Fibroblast of upper back skin (primary cell): ENCODE measurements around the gene HILPDA.
"Not testable (repeated sequence)": the region's sequence is repeated elsewhere in the genome, so short reads cannot be mapped to it uniquely, and the experiment has no call there.

Source experiments
- DNase-seq: peaks from one replicate; pipeline ENCODE4 v3.0.0-alpha.2; 2013

The HILPDA gene

GRCh38 chr7:128466871-128467270, 11.2 kb downstream of the HILPDA start:
- not testable (repeated sequence) for DNase-seq

GRCh38 chr7:128476402-128477335, 21.0 kb downstream of the HILPDA start, which contains the start of gene METTL2B:
METTL2B (plus strand) TSS chr7:128476748; CDS start chr7:128476766, 18 bp downstream.
- peak; percentile 90 for DNase-seq

GRCh38 chr7:128477336-128477690, 21.6 kb downstream of the HILPDA start:
- not testable (repeated sequence) for DNase-seq

DNA sequence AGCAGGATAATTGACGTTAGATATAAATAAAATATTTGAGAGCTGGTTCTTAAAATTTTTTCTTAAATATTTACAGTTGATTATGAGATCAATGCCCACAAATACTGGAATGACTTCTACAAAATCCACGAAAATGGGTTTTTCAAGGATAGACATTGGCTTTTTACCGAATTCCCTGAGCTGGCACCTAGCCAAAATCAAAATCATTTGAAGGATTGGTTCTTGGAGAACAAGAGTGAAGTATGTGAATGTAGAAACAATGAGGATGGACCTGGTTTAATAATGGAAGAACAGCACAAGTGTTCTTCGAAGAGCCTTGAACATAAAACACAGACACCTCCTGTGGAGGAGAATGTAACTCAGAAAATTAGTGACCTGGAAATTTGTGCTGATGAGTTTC, 23.4 kb downstream of the HILPDA start:
- not testable (repeated sequence) for DNase-seq

DNA sequence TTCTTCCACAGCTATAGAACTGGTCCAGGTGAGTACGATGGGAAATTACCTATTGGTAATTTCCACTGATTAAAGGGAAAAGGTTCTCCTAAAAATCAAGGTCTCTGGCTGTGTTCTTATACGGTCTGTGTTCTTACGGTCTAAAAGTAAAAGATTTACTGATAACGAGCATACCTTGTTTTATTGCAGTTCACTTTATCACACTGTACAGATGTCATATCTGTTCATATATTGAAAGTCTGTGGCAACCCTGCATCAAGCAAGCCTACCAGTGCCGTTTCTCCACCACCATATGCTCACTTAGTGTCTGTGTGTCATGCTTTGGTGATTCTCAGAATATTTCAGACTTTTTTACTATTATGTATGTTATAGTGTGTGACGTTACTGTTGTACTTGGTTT, 32.5 kb downstream of the HILPDA start:
- not testable (repeated sequence) for DNase-seq

- no peak for DNase-seq
Measured at GRCh38 chr7:128497405-128497804, 41.7 kb downstream of the HILPDA start.

- not testable (repeated sequence) for DNase-seq
Measured at GRCh38 chr7:128505416-128505815, 49.7 kb downstream of the HILPDA start.

DNA sequence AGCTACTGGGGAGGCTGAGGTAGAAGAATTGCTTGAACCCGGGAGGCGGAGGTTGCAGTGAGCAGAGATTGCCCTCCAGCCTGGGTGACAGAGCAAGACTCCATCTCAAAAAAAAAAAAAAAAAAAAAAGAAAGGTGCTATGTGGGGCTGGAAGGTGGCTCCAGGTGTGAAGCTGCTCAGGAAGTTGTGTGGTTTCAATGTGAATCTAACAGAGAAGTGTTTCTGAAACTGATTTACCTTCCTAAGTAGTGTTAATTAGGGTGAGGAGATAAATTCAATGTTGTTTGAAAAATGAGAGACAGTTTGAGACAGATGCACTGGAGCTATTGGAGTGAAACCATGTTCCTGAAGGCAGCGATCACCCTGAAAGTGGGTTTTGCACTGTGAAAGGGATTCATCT, 51.1 kb downstream of the HILPDA start:
- not testable (repeated sequence) for DNase-seq

- DNase-seq, result not testable (repeated sequence)
Measured at GRCh38 chr7:128507321-128507993, 51.8 kb downstream of the HILPDA start.
